Stimulated activated CD4-positive, alpha-beta T cell treated with anti-CD3 and anti-CD28 coated beads, Interleukin-1b, Interleukin-23, amount 100 ng/mL, for 4 hours (primary cell): ENCODE data around the gene PHLDA1.
"Not testable (repeated sequence)": the region's sequence is repeated elsewhere in the genome, so short reads cannot be mapped to it uniquely, and the experiment has no call there.

Experiments
- DNase-seq, 2 donors: peaks; one replicate each; pipeline ENCODE4 v3.0.0-alpha.2; 2020; ENCODE audit warnings: low read depth in 2 of 2

Gene PHLDA1

DNA sequence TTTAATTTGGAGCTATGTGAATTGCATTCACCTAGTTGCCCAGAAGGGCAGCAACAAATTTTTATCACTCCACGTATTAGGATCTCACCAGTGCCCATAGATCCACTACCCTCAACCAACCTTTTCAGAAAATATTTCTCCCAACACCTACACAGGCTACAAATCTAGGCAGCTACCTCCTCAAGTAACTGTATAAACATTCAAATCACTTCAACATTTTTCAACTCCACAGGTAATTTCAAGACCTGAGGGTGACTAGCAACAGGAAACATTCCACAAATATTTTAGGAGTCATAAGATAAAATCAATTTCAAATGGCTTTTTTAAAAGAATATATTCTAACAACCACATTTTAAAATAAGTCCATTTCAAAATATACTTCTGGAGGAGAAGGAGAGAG, 12.9 kb downstream of the PHLDA1 start:
- DNase-seq, result no peak

DNA sequence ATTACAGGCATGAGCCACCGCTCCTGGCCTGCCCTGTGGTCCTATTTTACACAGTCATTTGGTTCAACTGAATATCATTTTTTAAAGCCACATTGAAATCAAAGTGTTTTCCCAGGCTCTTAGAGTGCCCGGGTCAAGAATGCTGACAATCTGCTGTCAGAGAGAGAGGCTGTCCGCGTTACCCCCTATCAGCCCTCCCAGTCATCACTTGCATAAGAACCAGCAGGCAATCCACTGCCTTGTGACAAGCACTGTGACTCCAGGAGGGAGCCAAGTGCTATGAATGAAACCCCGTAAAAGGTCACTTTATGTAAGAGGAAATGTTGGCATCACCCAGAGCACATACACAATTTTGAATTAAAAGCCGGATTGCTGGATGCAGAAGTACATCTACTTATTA, 13.5 kb downstream of the PHLDA1 start:
- DNase-seq, result no peak

DNA sequence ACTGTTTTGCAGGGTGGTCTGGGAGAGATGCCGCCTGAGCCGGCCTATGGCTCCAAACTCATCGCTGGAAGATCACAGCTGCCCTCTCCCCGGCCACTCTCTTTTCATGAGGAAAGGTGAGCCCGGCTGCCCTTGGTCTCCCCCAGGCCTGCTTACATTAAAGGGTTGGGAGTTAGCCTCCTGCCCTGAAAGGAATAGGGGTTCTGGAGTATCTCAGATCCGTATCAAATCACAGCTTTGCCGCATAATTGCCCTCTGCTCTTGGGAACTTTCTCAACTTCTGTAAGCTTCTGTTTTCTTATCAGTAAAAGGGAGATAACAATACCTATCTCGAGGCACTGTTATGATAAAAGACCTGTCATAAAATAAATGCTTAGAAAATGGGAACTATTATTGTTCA, 17.6 kb downstream of the PHLDA1 start:
- no peak for DNase-seq

DNA sequence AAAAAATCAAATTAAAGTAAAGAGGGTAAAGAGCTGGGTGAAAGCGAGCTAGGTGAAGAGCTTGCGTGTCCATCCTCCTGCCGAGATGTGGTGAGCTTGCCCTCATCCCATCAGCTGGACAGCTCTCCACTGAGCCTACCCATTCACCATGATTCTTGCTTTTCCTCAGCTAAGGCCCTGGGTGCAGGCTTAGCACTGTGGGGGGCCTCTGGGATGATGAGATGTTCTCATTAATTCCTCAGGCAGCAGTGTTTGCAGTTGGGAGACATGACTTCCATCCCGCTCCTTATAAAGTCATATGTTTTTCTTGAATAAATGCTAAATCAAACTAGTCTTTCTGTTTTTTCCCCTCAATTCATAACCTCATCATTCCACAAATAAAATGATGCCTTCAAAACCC, 18.0 kb downstream of the PHLDA1 start:
- DNase-seq, result no peak

DNA sequence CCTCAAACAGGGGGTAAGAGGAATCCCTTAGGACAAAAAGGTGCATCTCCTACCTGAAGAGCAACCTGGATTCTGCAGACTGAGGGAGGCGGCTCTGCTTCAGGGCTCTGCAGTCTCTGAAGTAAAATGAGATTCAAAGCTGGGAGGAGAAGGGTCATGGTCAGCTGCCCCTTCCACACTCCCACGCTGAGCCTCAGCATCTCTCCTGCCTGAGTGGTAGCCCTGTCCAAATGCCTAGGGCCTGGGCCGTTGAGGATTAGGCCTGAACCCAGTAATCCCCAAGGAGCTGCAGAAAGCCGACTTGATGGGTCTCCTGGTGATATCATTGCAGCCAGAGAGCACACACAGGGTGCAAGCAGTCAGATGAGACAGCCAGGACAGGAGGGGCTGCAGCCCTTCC, 18.9 kb downstream of the PHLDA1 start:
- no peak for DNase-seq

DNA sequence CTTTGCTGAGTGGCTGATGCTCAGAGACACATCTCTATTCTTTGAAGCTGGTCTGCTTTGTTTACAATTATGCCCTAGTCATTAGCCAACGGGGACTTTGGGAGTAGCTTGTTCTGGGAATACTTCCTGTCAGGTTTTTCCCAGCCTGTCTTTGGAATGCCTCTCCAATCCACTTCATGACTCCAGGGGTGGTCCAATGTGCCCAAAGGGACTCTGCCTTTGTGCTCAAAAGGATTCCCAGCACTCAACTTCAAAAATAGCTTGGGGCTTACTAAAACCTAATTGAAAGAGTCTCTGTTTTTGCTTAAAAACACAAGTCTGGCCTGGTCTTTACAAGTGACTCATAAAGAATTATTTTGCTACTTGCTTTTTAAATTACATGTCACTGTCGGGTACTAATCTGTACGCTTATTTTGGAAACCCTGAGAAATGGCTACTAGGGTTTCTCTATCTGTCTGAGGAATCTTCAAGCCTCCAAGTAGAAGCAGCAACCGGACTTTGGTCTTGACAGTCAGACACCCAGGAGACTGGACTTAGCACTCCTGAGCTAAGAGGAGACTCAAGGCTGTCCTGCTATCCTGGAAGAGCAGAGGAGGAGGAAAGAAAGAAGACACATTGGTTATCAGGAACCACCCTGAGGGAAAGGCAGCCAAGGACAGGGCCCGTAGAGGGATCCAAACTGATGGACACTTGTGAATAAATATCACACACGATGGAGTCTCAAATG, 20.7 kb downstream of the PHLDA1 start:
- no peak for DNase-seq

DNA sequence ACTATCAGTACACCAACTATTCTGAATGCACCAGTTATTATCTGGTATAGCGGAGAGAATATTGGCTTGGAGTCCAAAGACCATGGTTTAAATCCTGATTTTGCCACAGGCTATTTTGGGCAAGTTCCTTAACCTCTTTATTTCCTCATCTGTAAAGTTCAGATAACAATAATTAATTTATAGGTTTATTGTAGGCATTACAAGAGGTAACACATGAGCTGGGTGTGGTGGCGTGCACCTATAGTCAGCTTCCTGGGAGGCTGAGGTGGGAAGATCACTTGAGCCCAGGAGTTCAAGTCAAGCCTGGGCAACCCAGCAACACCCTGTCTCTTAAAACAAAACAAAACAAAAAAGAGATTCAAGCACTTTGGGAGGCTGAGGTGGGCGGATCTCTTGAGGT, 23.1 kb downstream of the PHLDA1 start:
- no peak for DNase-seq

DNA sequence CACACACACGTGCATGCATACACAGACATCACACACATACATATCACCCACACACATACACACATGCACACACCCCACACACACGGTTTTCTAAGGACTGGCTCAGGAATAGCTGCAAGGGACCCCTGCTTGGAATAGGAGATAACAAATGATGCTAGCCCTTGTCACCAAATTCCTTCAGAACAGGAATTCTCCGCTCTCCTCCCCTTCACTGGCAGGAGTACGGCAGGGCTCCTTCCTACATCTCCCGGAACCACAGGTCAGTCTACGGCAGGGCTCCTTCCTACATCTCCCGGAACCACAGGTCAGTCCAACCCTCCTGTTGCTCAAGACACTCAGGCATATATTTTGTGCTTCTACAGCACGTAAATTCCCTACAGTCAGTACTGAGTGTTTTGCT, 23.9 kb downstream of the PHLDA1 start:
- DNase-seq, result no peak

DNA sequence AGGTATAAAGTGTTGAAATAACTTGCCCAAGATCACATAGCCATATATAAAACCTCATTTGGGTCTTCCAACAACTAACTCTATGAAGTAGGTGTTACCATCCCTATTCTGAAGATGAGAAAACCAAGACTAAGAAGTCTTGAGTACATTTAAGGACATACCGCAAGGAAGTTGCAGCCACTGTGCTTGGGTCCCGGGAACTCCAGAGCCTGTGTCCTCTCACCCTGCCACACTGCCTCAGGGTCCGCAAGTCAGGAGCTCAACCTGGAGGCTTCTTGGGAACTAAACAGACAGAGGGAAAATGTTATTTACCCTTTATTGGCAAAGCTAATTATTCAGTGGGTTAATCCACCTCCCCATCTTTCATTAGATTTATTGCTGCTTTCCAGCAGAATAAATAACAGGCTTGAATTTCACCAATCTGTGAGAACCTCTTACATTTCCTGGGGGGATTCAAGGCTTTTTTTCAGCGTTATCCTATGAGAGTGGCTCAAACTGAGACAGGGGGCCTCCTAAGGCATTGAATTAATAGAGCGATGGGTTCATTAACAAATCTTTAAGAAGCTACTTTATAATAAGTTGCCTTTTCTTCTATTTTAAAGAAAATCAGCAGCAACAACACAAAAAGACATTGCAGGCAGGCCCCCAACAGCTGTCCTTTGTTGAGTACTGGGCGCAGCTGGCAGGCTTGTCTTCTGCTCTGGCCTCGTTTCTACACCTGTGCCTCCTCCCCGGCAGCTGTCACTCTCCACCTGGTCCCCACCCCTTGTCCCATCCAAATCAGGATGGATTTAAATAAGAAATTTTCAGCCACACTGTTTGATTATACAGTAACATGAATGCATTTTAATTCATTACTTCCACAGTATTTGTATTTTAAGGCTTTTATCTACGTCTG, 25.3 kb downstream of the PHLDA1 start:
- DNase-seq, result no peak

DNA sequence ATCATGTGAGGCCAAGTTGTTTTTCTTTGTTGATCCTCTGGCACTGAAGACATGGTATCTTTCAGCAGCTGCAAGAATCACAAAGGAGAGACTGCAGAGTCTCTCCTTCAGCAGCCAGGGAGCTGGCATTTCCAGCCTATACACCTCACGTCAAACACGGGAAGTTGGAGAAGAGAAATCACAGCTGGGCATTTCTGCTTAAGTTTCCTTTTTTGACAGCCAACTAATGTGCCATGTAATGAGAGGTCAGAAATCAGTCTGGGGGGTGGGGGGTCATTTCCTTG, 28.3 kb downstream of the PHLDA1 start:
- no peak for DNase-seq

DNA sequence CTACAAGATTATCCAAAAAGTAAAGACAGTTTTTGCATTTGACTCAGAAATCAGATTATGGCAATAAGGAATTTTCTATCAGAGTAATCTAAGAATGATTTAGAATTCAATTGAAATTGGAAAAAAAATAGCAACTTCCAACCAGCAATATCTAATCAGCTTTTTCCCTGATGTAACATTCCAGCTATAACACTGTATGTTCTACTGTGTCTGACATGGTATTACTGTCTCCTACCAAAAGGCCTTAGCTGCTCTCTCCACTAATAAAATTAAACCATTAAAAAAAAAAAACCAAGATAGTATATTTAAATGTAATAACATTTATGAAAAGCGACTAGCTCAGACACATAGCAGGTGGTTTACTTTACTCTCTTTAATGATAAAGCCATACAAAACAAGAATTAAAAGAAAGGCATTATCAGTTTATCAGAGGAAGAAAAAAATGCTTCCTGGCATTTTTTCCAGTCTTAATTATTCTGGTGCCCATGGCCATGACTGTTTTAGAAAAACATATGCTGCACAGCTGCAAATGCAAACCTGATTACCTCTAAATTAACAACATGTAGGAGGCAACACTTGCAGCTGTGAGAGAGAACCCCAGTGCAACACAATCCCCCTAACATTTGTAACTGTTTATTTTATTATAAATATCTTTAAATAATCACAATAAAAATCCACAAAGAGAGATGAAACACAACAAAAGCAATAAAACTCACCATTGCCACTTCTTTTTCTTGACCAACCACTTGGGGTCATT, 28.8 kb downstream of the PHLDA1 start:
- DNase-seq, result no peak

DNA sequence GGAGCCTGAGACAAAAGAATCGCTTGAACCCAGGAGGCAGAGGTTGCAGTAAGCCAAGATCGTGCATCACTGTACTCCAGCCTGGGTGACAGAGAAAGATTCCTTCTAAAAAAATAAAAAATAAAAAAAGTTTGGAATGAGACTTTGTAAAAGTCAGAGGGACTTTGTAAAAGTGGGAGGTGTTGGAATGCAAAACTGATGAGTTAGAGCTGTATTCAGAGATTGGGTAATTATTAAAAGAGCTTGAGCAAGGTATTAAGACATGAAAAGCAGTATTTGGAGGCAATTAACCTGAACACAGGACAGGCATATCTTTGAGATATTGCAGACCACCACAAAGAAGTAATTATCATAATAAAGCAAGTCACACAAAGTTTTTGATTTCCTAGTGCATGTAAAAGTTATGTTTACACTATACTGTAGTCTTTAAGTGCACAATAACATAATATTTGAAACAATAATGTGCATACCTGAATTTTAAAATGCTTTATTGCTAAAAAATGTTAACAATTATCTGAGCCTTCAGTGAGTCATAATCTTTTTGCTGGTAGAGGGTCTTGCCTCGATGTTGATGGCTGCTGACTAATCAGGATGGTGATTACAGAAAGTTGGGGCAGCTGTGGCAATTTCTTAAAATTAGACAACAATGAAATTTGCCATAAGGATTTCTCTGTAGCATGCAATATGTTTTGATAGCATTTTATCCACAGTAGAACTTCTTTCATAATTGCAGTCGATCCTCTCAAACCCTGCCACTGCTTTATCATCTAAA, 33.1 kb downstream of the PHLDA1 start:
- no peak for DNase-seq

DNA sequence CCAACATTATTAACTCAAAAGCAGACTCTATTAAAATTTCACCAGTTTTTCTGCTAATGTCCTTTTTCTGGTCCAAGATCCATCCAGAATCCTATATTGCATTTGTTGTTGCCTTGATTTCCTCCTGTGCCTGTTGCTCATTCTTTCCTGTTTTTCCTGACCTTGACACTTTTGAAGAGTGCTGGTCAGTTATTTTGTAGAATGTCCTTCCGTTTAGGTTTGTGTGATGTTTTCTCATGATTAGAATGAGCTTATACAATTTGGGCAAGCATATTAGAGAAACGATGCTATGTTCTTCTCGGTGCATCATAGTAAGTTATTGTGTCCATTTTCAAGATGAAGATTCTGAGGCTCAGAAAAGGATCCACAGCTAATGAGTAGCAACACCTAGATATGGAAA, 33.9 kb downstream of the PHLDA1 start:
- DNase-seq, result no peak

DNA sequence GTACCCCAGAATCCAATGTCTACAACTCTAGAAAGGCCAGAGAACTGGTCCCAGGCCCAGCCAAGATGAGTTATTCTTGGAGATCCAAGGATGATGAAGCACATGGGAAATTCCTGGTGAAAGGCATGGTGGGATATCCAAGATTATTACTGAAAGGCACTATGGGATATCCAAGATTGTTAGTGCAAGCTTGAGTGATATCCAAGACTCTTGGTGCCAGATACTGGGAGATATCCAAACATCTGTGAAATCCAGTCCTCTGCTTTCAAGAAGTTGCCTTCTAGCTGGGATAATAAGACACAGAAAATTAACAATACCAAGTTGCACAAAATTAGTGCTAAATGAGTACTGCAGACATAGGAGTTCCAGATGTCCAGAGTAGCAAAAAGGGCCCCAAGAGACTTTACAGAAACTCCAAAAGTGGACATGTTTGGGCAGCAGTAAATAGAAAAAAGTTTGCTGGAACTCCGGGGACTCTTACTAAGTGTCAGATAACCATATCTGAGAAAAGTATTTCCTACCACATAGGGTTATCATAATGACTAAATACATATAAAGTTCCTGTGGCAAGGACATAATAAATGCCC, 34.6 kb downstream of the PHLDA1 start:
- DNase-seq, result no peak

DNA sequence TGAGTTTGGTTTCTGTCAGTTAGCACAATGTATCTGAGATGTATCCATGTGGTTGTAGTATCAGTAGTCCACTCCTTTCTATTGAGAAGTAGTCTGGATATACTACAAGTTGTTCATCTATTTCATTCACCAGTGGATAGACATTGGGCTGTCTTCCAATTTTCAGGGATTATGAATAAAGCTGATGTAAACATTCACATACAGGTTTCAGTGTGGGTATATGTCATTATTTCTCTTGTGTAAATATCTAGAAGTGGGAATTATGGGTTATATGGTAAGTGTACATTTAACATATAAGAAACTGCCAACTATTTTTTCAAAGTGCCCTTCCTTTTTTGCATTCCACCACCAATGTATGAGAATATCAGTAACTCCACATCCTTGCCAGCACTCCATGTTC, 35.9 kb downstream of the PHLDA1 start:
- no peak for DNase-seq

DNA sequence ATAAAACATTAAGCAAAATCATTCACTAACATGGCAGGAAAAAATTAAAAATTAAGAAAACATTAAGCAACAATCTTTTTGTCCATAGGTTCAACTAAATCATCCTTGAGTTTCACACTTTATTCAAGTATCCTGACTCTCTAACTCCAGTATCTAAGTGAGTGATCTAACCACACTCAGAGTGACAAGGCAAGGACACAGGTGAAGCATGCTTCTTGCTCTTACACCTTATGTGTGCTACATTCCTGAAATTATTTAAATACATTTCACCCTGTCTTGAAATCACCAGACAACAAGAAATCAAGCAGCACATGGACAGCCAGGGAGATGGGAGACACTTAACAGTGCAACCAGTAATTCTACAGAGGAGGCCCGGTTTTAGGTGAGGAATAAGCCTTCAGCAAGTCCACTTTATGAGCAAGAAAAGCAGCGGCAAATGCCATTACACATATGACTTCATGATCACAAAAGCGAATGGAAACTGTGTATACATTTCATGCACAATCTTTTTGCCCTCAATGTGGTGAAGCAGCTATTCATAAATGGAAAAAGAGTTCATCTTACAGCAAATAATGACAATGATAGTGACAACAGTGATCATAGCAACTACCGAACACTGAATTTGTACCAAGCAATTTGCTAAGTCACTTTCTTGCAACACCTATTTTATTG, 37.4 kb downstream of the PHLDA1 start:
- no peak for DNase-seq

DNA sequence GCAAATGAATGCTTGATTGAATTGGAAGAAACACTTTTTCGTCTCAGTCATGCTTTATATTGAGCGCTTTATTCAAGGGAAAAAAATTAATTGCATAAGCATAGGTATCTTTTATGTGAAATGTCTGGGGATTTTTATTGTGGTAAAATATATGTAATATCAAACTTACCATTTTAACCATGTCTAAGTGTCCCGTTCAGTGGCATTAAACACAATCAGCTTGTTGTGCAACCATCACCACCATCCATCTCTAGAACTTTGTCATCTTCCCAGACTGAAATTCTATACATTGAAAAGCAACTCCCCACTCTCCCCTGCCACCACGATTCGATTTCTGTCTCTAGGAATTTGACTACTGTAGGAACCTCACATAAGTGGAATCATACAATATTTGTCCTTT, 39.8 kb downstream of the PHLDA1 start:
- no peak for DNase-seq

DNA sequence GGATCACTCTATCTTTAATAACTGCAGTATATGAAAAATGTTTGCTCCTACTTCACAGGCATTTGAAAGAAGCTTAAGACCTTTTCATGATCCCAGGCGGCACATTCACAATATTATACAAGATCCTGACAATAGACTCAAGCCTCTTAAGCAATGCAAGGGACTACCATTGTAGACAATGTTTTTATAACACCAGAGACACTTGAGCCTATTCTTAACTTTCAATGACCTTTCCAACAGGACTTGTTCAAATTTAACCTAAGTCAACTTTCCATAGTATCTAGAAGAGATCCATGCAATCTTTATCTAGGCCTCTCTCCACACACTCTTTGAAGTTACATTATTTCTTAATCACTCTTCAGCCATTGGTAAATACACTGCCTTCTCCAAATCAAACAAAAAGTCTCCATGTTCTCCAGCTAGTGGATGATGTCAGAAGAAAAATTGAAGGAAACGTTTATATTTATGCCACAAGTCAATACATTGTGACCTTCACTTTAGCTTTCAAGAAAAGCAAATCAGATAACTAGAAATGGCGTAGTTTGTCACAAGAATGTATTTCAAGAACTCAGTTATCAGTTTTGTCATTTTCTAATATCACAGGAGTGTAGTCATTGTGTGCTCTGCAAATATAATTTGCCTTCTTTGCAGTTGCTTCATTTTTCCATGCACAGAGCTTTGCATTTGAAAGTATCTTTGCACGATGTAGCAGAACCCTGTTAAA, 41.2 kb downstream of the PHLDA1 start:
- DNase-seq, result no peak

DNA sequence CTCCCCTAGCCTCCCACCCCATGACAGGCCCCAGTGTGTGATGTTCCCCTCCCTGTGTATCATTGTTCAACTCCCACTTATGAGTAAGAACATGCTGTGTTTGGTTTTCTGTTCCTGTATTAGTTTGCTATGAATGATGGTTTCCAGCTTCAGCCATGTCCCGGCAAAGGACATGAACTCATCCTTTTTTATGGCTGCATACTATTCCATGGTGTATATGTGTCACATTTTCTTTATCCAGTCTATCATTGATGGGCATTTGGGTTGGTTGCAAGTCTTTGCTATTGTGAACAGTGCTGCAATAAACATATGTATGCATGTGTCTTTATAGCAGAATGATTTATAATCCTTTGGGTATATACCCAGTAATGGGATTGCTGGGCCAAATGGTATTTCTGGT, 43.9 kb downstream of the PHLDA1 start:
- not testable (repeated sequence) for DNase-seq

DNA sequence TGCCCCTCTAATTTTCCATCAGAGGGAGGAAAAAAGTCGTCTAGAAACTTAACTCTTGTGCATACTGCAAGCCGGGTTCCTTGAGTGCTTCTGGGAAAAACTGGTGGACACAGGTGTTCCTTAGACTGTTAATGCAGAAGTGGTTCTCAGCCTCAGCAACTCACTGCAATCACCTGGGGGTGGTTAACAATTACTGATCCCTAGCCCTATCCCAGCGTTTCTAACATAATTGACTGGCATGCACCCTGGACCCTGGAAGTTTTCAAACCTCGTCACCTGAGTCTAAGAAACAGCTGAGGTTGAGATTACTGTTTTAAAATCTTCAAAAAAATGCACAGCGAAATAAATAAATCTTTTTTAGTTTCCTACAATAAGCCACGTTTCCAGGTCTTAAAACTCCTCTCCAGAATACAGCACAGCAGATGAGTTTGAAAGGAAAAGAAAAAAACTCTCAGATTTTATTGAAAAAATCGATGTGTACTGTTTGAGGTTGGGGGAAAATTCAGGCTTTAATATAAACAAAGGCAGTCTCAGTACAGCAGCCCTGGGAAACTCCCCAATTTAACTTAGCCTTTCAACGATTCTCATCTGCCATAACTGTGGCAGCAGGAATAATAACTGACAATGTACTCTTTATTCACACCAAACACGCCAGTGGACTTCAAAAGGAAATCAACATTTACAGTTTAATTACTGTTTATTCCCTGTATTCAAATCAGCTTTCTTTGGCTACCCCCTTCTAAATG, 45.4 kb downstream of the PHLDA1 start:
- DNase-seq, result no peak
